Cardiac fibroblast (primary cell): ENCODE data around the gene BRD9.
A peak's percentile ranks its signal among the peaks of the same experiment; 100 is the strongest.
"Not testable (repeated sequence)": the region's sequence is repeated elsewhere in the genome, so short reads cannot be mapped to it uniquely, and the experiment has no call there.

ENCODE experiments used
- DNase-seq, 2 donors: peaks; one replicate each; pipeline versions ENCODE4 v3.0.0 to v3.0.0-alpha.2; 2010; ENCODE audit warnings: low read depth in 2 of 2
- H3K4me3 ChIP-seq, 2 donors: replicated peaks in 1 of 2; 1 replicate in 1 of 2; 2 replicates in 1 of 2; pipeline ENCODE4 v1.5.1; 2011; ENCODE audit warnings: low read depth in 2 of 2, low read length in 2 of 2, mild to moderate bottlenecking in 2 of 2, moderate library complexity in 1 of 2
- CTCF ChIP-seq: IDR thresholded peaks from one replicate; pipeline ENCODE4 v1.5.1; 2011; ENCODE audit warnings: low read depth, mild to moderate bottlenecking, low read length, inconsistent platforms

The BRD9 gene

GRCh38 chr5:892394-893136 is at the start of gene BRD9, which contains the start of gene TRIP13:
TSS of gene BRD9 (minus strand) at chr5:892801. CDS start at chr5:892657, 144 bp downstream.
TSS of gene TRIP13 (plus strand) at chr5:892884. CDS start at chr5:892999, 115 bp downstream.
- no peak for TF ChIP-seq CTCF
- DNase-seq = peak; percentile 70 to 77

GRCh38 chr5:940741-941140 is 48.1 kb upstream of the BRD9 start:
- not testable (repeated sequence) for H3K4me3 ChIP-seq, DNase-seq

More at GRCh38 chr5:892394-893136, at the start of gene BRD9, which contains the start of gene TRIP13:
- H3K4me3 ChIP-seq = peak within 1 kb of the TSS; percentile 73 to 91

DNA sequence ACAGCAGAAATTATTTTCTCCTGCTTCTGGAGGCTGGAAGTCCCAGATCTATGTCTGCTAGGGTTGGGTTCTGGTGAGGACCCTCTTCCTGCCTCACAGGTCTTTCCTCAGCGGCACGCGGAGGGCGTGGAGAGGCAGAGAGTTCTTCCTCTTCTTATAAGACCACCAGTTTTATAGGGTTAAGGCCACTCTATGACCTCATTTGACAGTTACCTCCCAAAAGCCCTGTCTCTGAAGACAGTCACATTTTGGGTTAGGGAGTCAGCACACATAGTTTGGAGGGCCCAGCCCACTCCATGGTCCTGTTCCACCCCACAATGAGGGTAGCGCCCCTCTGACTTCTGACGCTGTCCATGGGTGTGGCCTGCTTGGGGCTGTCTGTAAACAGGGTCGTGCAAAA is 46.8 kb upstream of the BRD9 start:
- TF ChIP-seq CTCF = no peak
- no peak for DNase-seq

GRCh38 chr5:937151-937924 is 44.7 kb upstream of the BRD9 start:
- no peak for DNase-seq
- no peak overlapping the region for H3K4me3 ChIP-seq
- no peak for TF ChIP-seq CTCF

More for the DNA sequence above, 46.8 kb upstream of the BRD9 start:
- H3K4me3 ChIP-seq = no peak overlapping the region

DNA sequence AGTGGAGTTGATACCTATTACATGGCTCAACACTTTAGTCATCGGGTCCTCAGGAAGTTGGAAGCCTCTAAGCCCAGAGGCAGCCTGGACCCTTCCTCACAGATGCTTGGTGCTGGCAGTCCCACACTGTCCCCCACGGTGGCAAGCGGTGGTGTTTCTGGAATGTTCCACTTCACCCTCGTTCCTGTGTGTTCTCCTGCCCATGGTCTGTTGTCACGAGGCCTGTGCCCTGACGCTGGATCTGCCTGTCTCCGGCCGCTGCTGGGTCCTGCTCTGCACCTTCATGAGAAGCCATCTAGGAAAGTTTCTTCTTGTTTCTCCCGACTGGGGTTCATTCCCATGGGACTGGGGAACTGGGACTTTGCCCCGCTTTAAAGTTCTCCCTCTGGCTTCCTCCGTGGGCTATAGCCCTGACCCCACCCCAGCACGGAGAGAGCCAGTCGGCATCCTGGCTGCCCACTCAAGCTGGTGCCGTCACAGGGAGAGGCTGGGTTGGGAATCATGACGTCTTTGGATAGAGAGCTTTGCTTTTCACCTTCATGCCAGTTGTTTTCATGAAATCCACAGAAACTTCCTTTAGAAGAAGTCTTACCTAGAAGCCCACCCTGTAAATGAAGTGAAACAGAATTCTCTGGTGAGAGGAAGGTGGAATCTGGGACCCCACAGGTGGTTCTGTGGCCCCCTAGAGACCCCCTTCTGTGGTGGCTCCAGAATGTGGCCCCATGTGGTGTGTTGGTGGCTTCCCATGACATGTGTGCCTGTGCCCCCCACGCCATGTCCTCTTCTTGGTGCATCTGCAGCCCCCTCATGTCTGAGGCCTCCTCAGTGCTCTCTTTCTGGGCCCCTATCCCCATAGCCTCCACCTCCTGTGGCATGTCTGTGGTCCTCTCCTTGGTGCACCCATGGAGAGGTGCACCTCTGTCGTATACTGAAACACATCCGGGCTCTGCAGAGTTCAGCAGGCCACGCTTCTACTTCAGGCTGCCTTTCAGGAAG is 43.8 kb upstream of the BRD9 start:
- H3K4me3 ChIP-seq = no peak overlapping the region
- no peak for DNase-seq
- no peak for TF ChIP-seq CTCF

DNA sequence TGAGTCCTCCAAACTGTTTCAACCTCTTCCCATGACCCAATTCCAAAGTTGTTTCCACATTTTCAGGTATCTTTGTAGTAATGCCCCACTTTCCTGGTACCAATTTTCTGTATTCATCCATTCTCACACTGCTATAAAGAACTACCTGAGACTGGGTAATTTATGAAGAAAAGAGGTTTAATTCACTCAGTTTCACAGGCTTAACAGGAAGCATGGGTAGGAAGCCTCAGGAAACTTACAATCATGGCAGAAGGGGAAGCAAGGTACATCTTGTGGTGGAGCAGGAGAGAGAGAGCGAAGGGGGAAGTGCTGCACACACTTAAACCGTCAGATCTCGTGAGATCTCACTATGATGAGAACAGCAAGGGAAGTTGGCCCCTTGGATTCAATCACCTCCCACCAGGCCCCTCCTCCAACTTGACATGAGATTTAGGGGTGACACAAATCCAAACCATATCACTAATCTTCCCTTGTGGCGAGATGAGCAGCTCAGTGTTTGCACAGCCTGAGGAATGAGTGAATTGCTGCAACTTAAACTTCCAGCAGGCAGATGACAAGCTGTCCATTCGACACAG is 43.0 kb upstream of the BRD9 start:
- no peak overlapping the region for H3K4me3 ChIP-seq
- no peak for DNase-seq
- no peak for TF ChIP-seq CTCF
